Epidermal melanocyte (primary cell): Measurements from ENCODE around the gene ZNF503.

ENCODE experiments used
- DNase-seq: peaks from one replicate; pipeline ENCODE4 v3.0.0; 2011; ENCODE audit warnings: low spot score; ENCODE audit not compliant: insufficient read length

Gene ZNF503

GRCh38 chr10:75401569-75402485, at the start of gene ZNF503:
Gene ZNF503, minus strand, starts transcription at chr10:75401764. Its CDS starts 345 bp downstream, at chr10:75401419.
- DNase-seq: peak; percentile 99

- DNase-seq: no peak
Observed at GRCh38 chr10:75450644-75451640, 49.4 kb upstream of the ZNF503 start.

GRCh38 chr10:75450075-75450445, 48.5 kb upstream of the ZNF503 start:
- DNase-seq: no peak

- no peak for DNase-seq
Observed at GRCh38 chr10:75449382-75450074, 48.0 kb upstream of the ZNF503 start.

- no peak for DNase-seq
Observed at GRCh38 chr10:75448166-75448565, 46.6 kb upstream of the ZNF503 start.

GRCh38 chr10:75446508-75446907, 44.9 kb upstream of the ZNF503 start:
- DNase-seq: no peak

- DNase-seq: no peak
Observed at GRCh38 chr10:75444781-75445386, 43.3 kb upstream of the ZNF503 start.

GRCh38 chr10:75443362-75443761, 41.8 kb upstream of the ZNF503 start:
- DNase-seq: no peak

- DNase-seq: no peak
Observed at GRCh38 chr10:75441682-75442081, 40.1 kb upstream of the ZNF503 start.

- DNase-seq: no peak
Observed at GRCh38 chr10:75441196-75441595, 39.6 kb upstream of the ZNF503 start.

GRCh38 chr10:75440271-75440793, 38.8 kb upstream of the ZNF503 start:
- DNase-seq: no peak

GRCh38 chr10:75439811-75440210, 38.2 kb upstream of the ZNF503 start:
- DNase-seq: no peak

- DNase-seq: no peak
Observed at GRCh38 chr10:75438275-75438674, 36.7 kb upstream of the ZNF503 start.

- no peak for DNase-seq
Observed at GRCh38 chr10:75437693-75438092, 36.1 kb upstream of the ZNF503 start.

GRCh38 chr10:75436896-75437295, 35.3 kb upstream of the ZNF503 start:
- no peak for DNase-seq

- no peak for DNase-seq
Observed at GRCh38 chr10:75435291-75435690, 33.7 kb upstream of the ZNF503 start.

GRCh38 chr10:75434291-75434690, 32.7 kb upstream of the ZNF503 start:
- no peak for DNase-seq

GRCh38 chr10:75433216-75433615, 31.7 kb upstream of the ZNF503 start:
- DNase-seq: no peak

- DNase-seq: no peak
Observed at GRCh38 chr10:75432763-75433162, 31.2 kb upstream of the ZNF503 start.

- no peak for DNase-seq
Observed at GRCh38 chr10:75432176-75432575, 30.6 kb upstream of the ZNF503 start.
